NCI-H510A treated with DMSO at 0.1 percent for 48 hours (cell line): Measurements from ENCODE around the gene CADPS.
A peak's percentile ranks its signal among the peaks of the same experiment; 100 is the strongest.

ENCODE experiments used
- DNase-seq: peaks from one replicate; lab custom pipeline; 2025; lab: John Stamatoyannopoulos, UW

CADPS gene

GRCh38 chr3:62874711-62875557 lies at the start of gene CADPS:
CADPS (minus strand) TSS chr3:62875416; CDS start chr3:62875029, 387 bp downstream.
- peak; percentile 27 for DNase-seq

- no peak for DNase-seq
These were observed 47.9 kb upstream of the CADPS start for GRCh38 chr3:62923066-62923465.

GRCh38 chr3:62922326-62922725 lies 47.1 kb upstream of the CADPS start:
- no peak for DNase-seq

- no peak for DNase-seq
These were observed 45.2 kb upstream of the CADPS start for GRCh38 chr3:62920466-62920784.

- DNase-seq, result no peak
These were observed 44.7 kb upstream of the CADPS start for GRCh38 chr3:62919784-62920465.

GRCh38 chr3:62918777-62919176 lies 43.6 kb upstream of the CADPS start:
- no peak for DNase-seq

- no peak for DNase-seq
These were observed 42.9 kb upstream of the CADPS start for GRCh38 chr3:62918131-62918530.

GRCh38 chr3:62911526-62911925 lies 36.3 kb upstream of the CADPS start:
- DNase-seq, result no peak

GRCh38 chr3:62905331-62905730 lies 30.1 kb upstream of the CADPS start:
- DNase-seq, result no peak

GRCh38 chr3:62898530-62899496 lies 23.6 kb upstream of the CADPS start:
- DNase-seq, result no peak

GRCh38 chr3:62895901-62896300 lies 20.7 kb upstream of the CADPS start:
- DNase-seq, result no peak

GRCh38 chr3:62892951-62893350 lies 17.7 kb upstream of the CADPS start:
- DNase-seq, result no peak

- no peak for DNase-seq
These were observed 16.8 kb upstream of the CADPS start for GRCh38 chr3:62892045-62892444.

- no peak for DNase-seq
These were observed 13.6 kb upstream of the CADPS start for GRCh38 chr3:62888778-62889177.

- peak; percentile 14 for DNase-seq
These were observed 13.0 kb upstream of the CADPS start for GRCh38 chr3:62888180-62888579.

- DNase-seq, result no peak
These were observed 9.9 kb upstream of the CADPS start for GRCh38 chr3:62885136-62885535.

GRCh38 chr3:62884096-62884870 lies 9.1 kb upstream of the CADPS start:
- no peak for DNase-seq

- no peak for DNase-seq
These were observed 7.5 kb upstream of the CADPS start for GRCh38 chr3:62882676-62883200.

- peak; percentile 19 for DNase-seq
These were observed 848 bp upstream of the CADPS start for GRCh38 chr3:62876064-62876463.

GRCh38 chr3:62875558-62876002 lies 364 bp upstream of the CADPS start:
- no peak for DNase-seq
